ENCODE measurements around the gene CD40LG. TPM values are rescaled to one million over a fixed set of nuclear protein-coding genes. Genes with fewer than 3 reads are reported as not detected.

The CD40LG gene
- total RNA-seq (2022; extraction: Qiagen RNA extraction; ENCODE audit: low read depth): not detected in 5 replicates

GRCh38 chrX:136647677-136648360 is at the start of gene CD40LG:
TSS of gene CD40LG (plus strand) at chrX:136648158. CDS start at chrX:136648249, 91 bp downstream.

Other genes with a start within 250 kb of the CD40LG start
- gene BRS3, start 160.2 kb upstream of the CD40LG start, total RNA-seq (2022; extraction: Qiagen RNA extraction; ENCODE audit: low read depth): not detected in 5 replicates
- gene HTATSF1, start 150.6 kb upstream of the CD40LG start, total RNA-seq (2022; extraction: Qiagen RNA extraction; ENCODE audit: low read depth): 46.3 to 63.4 TPM (median 59.4 TPM) in 5 replicates
- gene VGLL1, start 115.9 kb upstream of the CD40LG start, total RNA-seq (2022; extraction: Qiagen RNA extraction; ENCODE audit: low read depth): not detected in 5 replicates
- 0.16 to 0.30 TPM (median 0.18 TPM) in 5 replicates for gene ARHGEF6, start 132.8 kb downstream of the CD40LG start, total RNA-seq (2022; extraction: Qiagen RNA extraction; ENCODE audit: low read depth)
- 215 to 253 TPM (median 225 TPM) in 5 replicates for gene RBMX, start 232.6 kb downstream of the CD40LG start, total RNA-seq (2022; extraction: Qiagen RNA extraction; ENCODE audit: low read depth)

Measured in A549 treated with GW870086 at 1 μM for 4 hours (cell line).